Thyroid gland (tissue), 4 donors: ENCODE data around the gene HOXC6. TPM values are rescaled to one million over a fixed set of nuclear protein-coding genes. Genes with fewer than 3 reads are reported as not detected.

Source experiments
- DNase-seq, 2 donors: peaks; one replicate each; pipeline ENCODE4 v3.0.0-alpha.2; 2019
- H3K27ac ChIP-seq, 3 donors: fragments of 200-600 bp; sonication (generic); 1 replicate in 2 of 3; 2 replicates in 1 of 3; pipeline ENCODE4 v1.5.1; 2016 to 2019; ENCODE audit warnings: mild to moderate bottlenecking in 1 of 3, moderate library complexity in 1 of 3
- H3K27me3 ChIP-seq: fragments of 200-600 bp; sonication (generic); one replicate; pipeline ENCODE4 v1.5.1; 2019
- H3K36me3 ChIP-seq, 2 donors: fragments of 200-600 bp; sonication (generic); one replicate each; pipeline ENCODE4 v1.5.1; 2016 to 2019
- H3K4me1 ChIP-seq, 2 donors: fragments of 200-600 bp; sonication (generic); one replicate each; pipeline ENCODE4 v1.5.1; 2017 to 2019
- H3K4me3 ChIP-seq, 3 donors: fragments of 200-600 bp; sonication (generic); replicated peaks in 1 of 3; 1 replicate in 2 of 3; 2 replicates in 1 of 3; pipeline ENCODE4 v1.5.1; 2016; ENCODE audit warnings: mild to moderate bottlenecking in 1 of 3
- H3K9me3 ChIP-seq: fragments of 200-600 bp; sonication (generic); one replicate; pipeline ENCODE4 v1.5.1; 2017
- CTCF ChIP-seq, 6 experiments: fragments of 200-600 bp in 3 of 6; fragments of 450-650 bp in 3 of 6; sonication (generic) in 3 of 6; IDR thresholded peaks; one replicate each; pipeline ENCODE4 v1.5.1; 2016 to 2019; ENCODE audit warnings: antibody characterized with exemption in 6 of 6, mild to moderate bottlenecking in 2 of 6, inconsistent platforms in 1 of 6, moderate library complexity in 1 of 6
- POLR2A ChIP-seq, 2 donors: fragments of 450-650 bp; IDR thresholded peaks; one replicate each; pipeline ENCODE4 v1.6.1; 2017; ENCODE audit warnings: antibody characterized with exemption in 2 of 2, mild to moderate bottlenecking in 2 of 2, moderate library complexity in 1 of 2
- WGBS, 2 donors: methylation state at CpG; one replicate each; pipeline ENCODE4 v1.1.5; 2017; 5-methylcytosine and 5-hydroxymethylcytosine counted together
- intact Hi-C: fragments of 100-400 bp; cut with DNase I; formaldehyde crosslinking; loops from one replicate; pipeline ENCODE4 v1.15.1; 2023
- total RNA-seq, 4 donors: library from RNA; depleted of rRNA; stranded (reverse); fragments of >200 nt; gene quantifications; one replicate each; pipeline ENCODE4 v1.2.3, GENCODE V29; 2016

Gene HOXC6
- total RNA-seq, 4 donors from 2014 or later, result not detected

DNA sequence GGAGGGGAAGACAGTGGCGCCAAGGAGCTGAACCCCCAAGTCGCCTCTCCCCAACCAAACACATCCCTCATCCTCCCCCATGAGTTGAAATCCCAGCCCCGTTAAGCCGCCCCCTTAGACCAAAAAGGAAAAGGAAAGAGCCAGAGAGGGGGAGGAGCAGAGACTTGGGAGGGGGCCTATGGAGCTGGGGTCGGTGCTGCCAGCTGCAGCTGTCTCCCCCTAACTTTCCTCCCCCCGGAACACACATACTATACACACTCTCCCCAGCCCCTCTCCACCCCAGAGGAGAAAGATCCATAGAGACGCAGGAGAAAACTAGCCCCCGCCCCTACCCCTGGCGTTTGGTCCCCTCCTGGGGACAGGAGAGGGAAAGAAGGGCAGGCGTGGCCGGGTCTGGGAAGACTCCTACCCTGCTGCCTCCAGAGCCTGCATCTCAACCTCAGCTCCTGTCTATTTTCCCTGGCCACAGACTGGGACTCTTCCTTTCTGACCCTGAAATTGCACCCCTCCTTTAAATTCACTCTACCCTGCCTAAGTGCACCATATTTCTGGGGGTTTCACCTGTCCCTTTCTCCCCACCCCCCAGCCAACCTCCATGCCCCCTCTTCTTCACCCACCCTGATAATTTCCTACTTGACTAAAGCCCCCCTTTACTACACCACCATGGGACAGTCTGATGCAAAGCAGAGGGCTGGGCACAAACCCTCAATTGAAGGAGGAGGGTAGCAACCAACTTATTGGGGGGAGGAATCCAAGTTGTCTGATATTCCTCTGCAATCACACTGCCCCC, 29.9 kb upstream of the HOXC6 start:
- H3K4me1 ChIP-seq, result peaks cover 11 to 42% of the 10 kb centered on the region in 2 donors
- 5 to 13% methylated on average over 8 to 11 of the region's 11 CpGs for WGBS, 2 donors
- H3K27me3 ChIP-seq, result peaks cover 92% of the 10 kb centered on the region
- DNase-seq, result no peak
- H3K4me3 ChIP-seq, result no peak overlapping the region
- intact Hi-C loops, result no loop called here
- TF ChIP-seq CTCF (IDR thresholded peaks at IDR 0.05) (no peak), POLR2A (IDR thresholded peaks at IDR 0.05) (no peak)
- no peaks in the 10 kb centered on the region for H3K9me3 ChIP-seq
- H3K27ac ChIP-seq, result no peak overlapping the region
- H3K36me3 ChIP-seq, result no peaks in the 10 kb centered on the region

DNA sequence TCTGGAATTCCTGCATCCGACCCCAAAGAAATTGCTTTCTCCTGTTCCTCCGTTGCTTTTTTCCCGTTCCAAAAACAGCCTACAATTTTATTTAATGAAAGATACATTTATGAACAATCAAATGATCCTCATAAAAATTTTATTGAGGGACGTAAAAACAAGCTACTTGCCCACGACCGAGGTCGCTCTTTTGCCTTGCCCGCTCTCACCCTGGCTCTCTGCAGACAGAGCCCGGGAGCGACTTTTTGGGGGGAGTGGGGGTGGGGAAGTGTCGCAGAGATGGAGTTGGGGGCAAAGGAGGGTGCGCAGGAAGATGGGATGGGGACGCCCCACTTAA, 29.4 kb upstream of the HOXC6 start:
- no peak for DNase-seq
- Histone ChIP-seq H3K4me1 (peaks cover 11 to 42% of the 10 kb centered on the region in 2 donors), H3K4me3 (no peak overlapping the region), H3K9me3 (no peaks in the 10 kb centered on the region), H3K36me3 (no peaks in the 10 kb centered on the region), H3K27ac (no peak overlapping the region), H3K27me3 (peaks cover 93% of the 10 kb centered on the region)
- WGBS, 2 donors, result 11 to 12% methylated on average over 13 of the region's 13 CpGs
- intact Hi-C loops, result no loop called here
- no peak for TF ChIP-seq POLR2A (IDR thresholded peaks at IDR 0.05)
- no peak for TF ChIP-seq CTCF (IDR thresholded peaks at IDR 0.05)

DNA sequence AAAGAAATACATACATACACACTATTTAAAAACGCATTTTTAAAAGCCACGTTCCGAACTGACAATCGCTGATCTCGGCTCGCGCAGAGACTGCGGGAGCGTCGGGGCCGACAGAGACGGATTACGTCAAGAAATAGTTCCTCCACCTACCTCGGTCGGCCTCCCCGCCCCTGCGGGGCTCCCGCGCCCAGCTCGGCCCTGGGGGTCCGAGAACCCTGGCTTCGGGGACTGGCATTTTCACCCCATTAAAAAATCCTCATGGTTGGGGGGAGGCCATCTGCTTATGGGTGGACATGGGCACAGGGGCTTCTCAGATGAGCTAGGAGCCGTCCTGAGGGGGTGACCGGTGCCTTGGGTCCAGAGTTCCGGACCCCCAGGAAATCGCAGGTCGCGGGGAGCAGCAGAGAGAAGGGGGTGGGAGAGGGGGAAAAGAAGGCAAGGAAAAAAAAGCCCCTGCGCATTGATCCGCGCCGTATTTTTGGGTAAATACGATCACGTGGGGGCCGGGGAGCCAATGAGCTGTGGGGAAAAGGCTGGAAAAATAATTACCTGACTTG, 28.6 kb upstream of the HOXC6 start:
- H3K36me3 ChIP-seq, result no peaks in the 10 kb centered on the region
- TF ChIP-seq CTCF (IDR thresholded peaks at IDR 0.05) (no peak), POLR2A (IDR thresholded peaks at IDR 0.05) (no peak)
- H3K27ac ChIP-seq, result no peak overlapping the region
- no peak for DNase-seq
- intact Hi-C loops, result no loop called here
- H3K4me1 ChIP-seq, result peaks cover 7 to 36% of the 10 kb centered on the region in 2 donors
- no peaks in the 10 kb centered on the region for H3K9me3 ChIP-seq
- peaks cover 92% of the 10 kb centered on the region for H3K27me3 ChIP-seq
- H3K4me3 ChIP-seq, result no peak overlapping the region
- 4 to 8% methylated on average over 19 to 35 of the region's 35 CpGs for WGBS, 2 donors

GRCh38 chr12:54000116-54001114, 27.8 kb upstream of the HOXC6 start, which contains the start of gene HOXC9:
Gene HOXC9 (plus strand): TSS chr12:54000161. CDS start chr12:54000189, 28 bp downstream.
- H3K27me3 ChIP-seq, result peaks cover 92% of the 10 kb centered on the region
- no peak within 1 kb of the TSS for H3K4me3 ChIP-seq
- no peaks in the 10 kb centered on the region for H3K36me3 ChIP-seq
- peaks cover 4 to 29% of the 10 kb centered on the region in 2 donors for H3K4me1 ChIP-seq
- peak within 1 kb of the TSS in 1 of 3 donors; percentile 7 for H3K27ac ChIP-seq
- WGBS, 2 donors, result 3 to 5% methylated on average over 32 to 36 of the region's 87 CpGs
- no peaks in the 10 kb centered on the region for H3K9me3 ChIP-seq
- no peak for DNase-seq
- no peak for TF ChIP-seq POLR2A (IDR thresholded peaks at IDR 0.05)
- no peak for TF ChIP-seq CTCF (IDR thresholded peaks at IDR 0.05)
- intact Hi-C loops, result no loop called here
